ENCODE measurements around the gene ZFP3. TPM values are rescaled to one million over a fixed set of nuclear protein-coding genes. Genes with fewer than 3 reads are reported as not detected.
A peak's percentile ranks its signal among the peaks of the same experiment; 100 is the strongest.

The ZFP3 gene
- total RNA-seq, 4 donors from 2014 or later: 5.8 to 8.1 (median 6.6) TPM

DNA sequence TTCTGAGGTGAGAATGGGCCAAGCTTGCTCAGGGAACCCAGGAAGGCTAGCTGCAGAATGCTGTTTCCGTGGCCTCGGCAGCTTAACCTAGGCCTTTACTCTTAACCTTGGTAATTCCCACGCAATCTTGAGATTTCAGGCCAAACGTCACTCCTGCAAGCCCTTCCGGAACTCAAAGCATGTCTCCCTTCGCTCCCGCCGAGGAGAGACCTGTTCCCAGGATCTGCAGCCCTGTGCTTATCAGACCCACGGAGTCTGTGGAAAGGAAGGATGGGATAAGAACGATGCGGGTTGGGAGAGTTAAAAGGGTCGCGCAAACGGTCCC, 524 bp upstream of the ZFP3 start:
- Histone ChIP-seq H3K27me3 (no peaks in the 10 kb centered on the region), H3K4me1 (peaks cover 0 to 26% (median 8%) of the 10 kb centered on the region in 3 donors), H3K9me3 (peaks cover 0 to 6% (median 0%) of the 10 kb centered on the region in 3 donors), H3K27ac (peak overlapping the region; percentile 8 to 89 (median 85)), H3K36me3 (peaks cover 0 to 21% of the 10 kb centered on the region in 2 donors), H3K4me3 (peak overlapping the region; percentile 52 to 89)
- TF ChIP-seq POLR2AphosphoS5 (IDR thresholded peaks at IDR 0.05) (no peak), POLR2A (IDR thresholded peaks at IDR 0.05) (no peak), EP300 (IDR thresholded peaks at IDR 0.05) (no peak)
- TF ChIP-seq, protein P1, sequence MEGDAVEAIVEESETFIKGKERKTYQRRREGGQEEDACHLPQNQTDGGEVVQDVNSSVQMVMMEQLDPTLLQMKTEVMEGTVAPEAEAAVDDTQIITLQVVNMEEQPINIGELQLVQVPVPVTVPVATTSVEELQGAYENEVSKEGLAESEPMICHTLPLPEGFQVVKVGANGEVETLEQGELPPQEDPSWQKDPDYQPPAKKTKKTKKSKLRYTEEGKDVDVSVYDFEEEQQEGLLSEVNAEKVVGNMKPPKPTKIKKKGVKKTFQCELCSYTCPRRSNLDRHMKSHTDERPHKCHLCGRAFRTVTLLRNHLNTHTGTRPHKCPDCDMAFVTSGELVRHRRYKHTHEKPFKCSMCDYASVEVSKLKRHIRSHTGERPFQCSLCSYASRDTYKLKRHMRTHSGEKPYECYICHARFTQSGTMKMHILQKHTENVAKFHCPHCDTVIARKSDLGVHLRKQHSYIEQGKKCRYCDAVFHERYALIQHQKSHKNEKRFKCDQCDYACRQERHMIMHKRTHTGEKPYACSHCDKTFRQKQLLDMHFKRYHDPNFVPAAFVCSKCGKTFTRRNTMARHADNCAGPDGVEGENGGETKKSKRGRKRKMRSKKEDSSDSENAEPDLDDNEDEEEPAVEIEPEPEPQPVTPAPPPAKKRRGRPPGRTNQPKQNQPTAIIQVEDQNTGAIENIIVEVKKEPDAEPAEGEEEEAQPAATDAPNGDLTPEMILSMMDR (IDR thresholded peaks at IDR 0.05): no peak
- ATAC-seq: peak; percentile 19
- 0% methylated on average over 2 of the region's 14 CpGs; no CpG with 5 or more reads in 1 of the 2 donors for WGBS, 2 donors (ENCODE audit: low coverage in 1 of 2)

DNA sequence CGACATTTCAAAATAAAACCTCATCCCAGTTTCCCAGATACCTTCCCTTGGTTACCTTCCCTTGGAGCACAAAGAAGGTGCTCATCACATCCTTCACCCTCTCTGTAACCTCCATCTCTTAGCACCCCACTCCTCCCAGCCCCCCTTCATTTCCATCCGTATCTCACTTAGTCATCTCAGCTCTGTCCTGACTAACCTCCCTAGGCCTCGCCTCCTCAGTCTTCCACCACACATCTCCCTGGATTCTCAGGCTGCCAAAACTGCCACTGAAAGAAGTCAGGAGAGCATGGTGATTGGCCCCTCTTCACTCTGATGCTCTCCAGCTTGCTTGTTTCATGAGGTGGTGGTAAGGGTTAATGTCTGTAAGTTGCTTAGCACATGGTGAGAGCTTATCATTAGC, 2.3 kb downstream of the ZFP3 start:
- Histone ChIP-seq H3K4me1 (peaks cover 0 to 26% (median 8%) of the 10 kb centered on the region in 3 donors), H3K4me3 (no peak overlapping the region), H3K9me3 (peaks cover 0 to 31% (median 0%) of the 10 kb centered on the region in 3 donors), H3K36me3 (peaks cover 0 to 45% of the 10 kb centered on the region in 2 donors), H3K27me3 (no peaks in the 10 kb centered on the region), H3K27ac (no peak overlapping the region)
- no peak for ATAC-seq
- 88 to 100% methylated on average over 2 to 3 of the region's 3 CpGs for WGBS, 2 donors (ENCODE audit: low coverage in 1 of 2)
- TF ChIP-seq POLR2AphosphoS5 (IDR thresholded peaks at IDR 0.05) (no peak), EP300 (IDR thresholded peaks at IDR 0.05) (no peak), POLR2A (IDR thresholded peaks at IDR 0.05) (no peak)
- TF ChIP-seq, protein P1 (IDR thresholded peaks at IDR 0.05): no peak

DNA sequence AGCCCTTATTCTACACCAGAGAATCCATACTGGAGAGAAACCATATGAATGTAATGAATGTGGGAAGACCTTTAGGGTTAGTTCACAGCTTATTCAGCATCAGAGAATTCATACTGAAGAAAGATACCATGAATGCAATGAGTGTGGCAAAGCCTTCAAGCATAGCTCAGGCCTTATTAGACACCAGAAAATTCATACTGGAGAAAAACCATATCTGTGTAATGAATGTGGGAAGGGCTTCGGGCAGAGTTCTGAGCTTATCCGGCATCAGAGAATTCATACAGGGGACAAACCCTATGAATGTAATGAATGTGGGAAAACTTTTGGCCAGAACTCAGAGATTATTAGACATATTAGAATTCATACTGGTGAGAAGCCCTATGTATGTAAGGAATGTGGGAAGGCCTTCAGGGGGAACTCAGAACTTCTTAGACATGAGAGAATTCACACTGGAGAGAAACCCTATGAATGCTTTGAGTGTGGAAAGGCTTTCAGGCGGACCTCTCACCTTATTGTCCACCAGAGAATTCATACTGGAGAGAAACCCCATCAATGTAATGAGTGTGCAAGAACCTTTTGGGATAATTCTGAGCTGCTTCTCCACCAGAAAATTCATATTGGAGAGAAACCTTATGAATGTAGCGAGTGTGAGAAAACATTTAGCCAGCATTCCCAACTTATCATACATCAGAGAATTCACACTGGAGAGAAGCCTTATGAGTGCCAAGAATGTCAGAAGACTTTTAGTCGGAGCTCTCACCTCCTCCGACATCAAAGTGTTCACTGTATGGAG, 14.1 kb downstream of the ZFP3 start:
- Histone ChIP-seq H3K27me3 (no peaks in the 10 kb centered on the region), H3K36me3 (peaks cover 9 to 64% of the 10 kb centered on the region in 2 donors), H3K4me1 (peaks cover 0 to 13% (median 0%) of the 10 kb centered on the region in 3 donors), H3K27ac (no peak overlapping the region), H3K9me3 (peaks cover 6 to 99% (median 17%) of the 10 kb centered on the region in 3 donors), H3K4me3 (no peak overlapping the region)
- TF ChIP-seq POLR2A (IDR thresholded peaks at IDR 0.05) (no peak), EP300 (IDR thresholded peaks at IDR 0.05) (no peak), POLR2AphosphoS5 (IDR thresholded peaks at IDR 0.05) (no peak)
- TF ChIP-seq, protein P1 (IDR thresholded peaks at IDR 0.05): no peak
- WGBS, 2 donors (ENCODE audit: low coverage in 1 of 2): 97 to 100% methylated on average over 5 to 6 of the region's 6 CpGs
- ATAC-seq: no peak

DNA sequence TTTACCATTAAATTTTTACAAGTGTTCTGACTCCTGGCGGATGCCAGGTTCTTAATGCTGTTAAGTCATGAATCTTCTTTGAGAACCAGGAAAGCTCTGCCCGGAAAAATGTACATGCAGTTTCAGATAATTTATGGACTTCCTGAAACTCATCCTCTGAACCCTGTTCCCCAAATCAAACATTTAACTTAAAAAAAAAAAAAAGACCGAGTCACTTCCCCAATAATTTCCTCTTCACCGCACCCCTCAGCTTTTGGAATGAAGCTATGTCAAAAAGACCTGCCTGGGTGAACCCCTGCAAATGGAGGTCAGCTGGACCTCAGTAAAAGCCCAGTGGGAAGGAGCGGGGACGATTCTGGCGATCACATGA, 18.4 kb downstream of the ZFP3 start:
- Histone ChIP-seq H3K4me3 (peak overlapping the region; percentile 36 to 58), H3K27ac (peak overlapping the region in 3 of 4 donors; percentile 70 to 77 (median 74)), H3K4me1 (peaks cover 0 to 19% (median 0%) of the 10 kb centered on the region in 3 donors), H3K9me3 (peaks cover 2 to 57% (median 9%) of the 10 kb centered on the region in 3 donors), H3K27me3 (no peaks in the 10 kb centered on the region), H3K36me3 (peaks cover 3 to 21% of the 10 kb centered on the region in 2 donors)
- TF ChIP-seq POLR2AphosphoS5 (IDR thresholded peaks at IDR 0.05): no peak
- TF ChIP-seq, protein P1 (IDR thresholded peaks at IDR 0.05): no peak
- TF ChIP-seq EP300 (IDR thresholded peaks at IDR 0.05): no peak
- TF ChIP-seq POLR2A (IDR thresholded peaks at IDR 0.05): no peak
- no peak for ATAC-seq
- WGBS, 2 donors (ENCODE audit: low coverage in 1 of 2): 19 to 23% methylated on average over 4 to 6 of the region's 7 CpGs
